CD4-positive, alpha-beta memory T cell (primary cell): Measurements from ENCODE around the gene FBXO42. TPM values are rescaled to one million over a fixed set of nuclear protein-coding genes. Genes with fewer than 3 reads are reported as not detected.

Experiments
- CTCF ChIA-PET: fragments of 350-600 bp; sonication (Branson Sonifier 250); formaldehyde crosslinking; loops from one replicate; lab custom pipeline; 2021; ENCODE audit warnings: inconsistent platforms; ENCODE audit not compliant: partially characterized antibody; lab: Charles Lee
- POLR2A ChIA-PET: fragments of 350-600 bp; sonication (Branson Sonifier 250); formaldehyde crosslinking; loops from one replicate; lab custom pipeline; 2021; ENCODE audit not compliant: partially characterized antibody; lab: Charles Lee
- DNase-seq, 5 donors: peaks; one replicate each; pipeline versions ENCODE4 v3.0.0 to v3.0.0-alpha.2; 2020 to 2022; ENCODE audit warnings: mixed read lengths in 1 of 5
- H3K27ac ChIP-seq: one replicate; pipeline ENCODE4 v1.7.0; 2013; ENCODE audit warnings: low read depth, low read length
- H3K27me3 ChIP-seq: 2 replicates; pipeline ENCODE4 v1.7.0; 2013; ENCODE audit warnings: mild to moderate bottlenecking, low read length, moderate library complexity; ENCODE audit not compliant: insufficient read depth
- H3K36me3 ChIP-seq: 2 replicates; pipeline ENCODE4 v1.7.0; 2013; ENCODE audit warnings: mild to moderate bottlenecking, low read length, moderate library complexity; ENCODE audit not compliant: insufficient read depth
- H3K4me1 ChIP-seq: 2 replicates; pipeline ENCODE4 v1.7.0; 2013; ENCODE audit warnings: mild to moderate bottlenecking, low read length, moderate library complexity; ENCODE audit not compliant: insufficient read depth
- H3K4me3 ChIP-seq, 2 donors: one replicate each; pipeline ENCODE4 v1.7.0; 2013; ENCODE audit warnings: low read length in 2 of 2, mild to moderate bottlenecking in 1 of 2
- H3K9me3 ChIP-seq, 2 donors: one replicate each; pipeline ENCODE4 v1.7.0; 2013; ENCODE audit warnings: low read length in 2 of 2, control low read depth in 1 of 2; ENCODE audit not compliant: control insufficient read depth in 1 of 2
- H3K27ac Mint-ChIP-seq, 7 donors: one replicate each; pipeline ENCODE4 v1.8.0; 2020 to 2021; ENCODE audit warnings: mixed read lengths in 7 of 7, mild to moderate bottlenecking in 6 of 7, inconsistent platforms in 3 of 7, moderate library complexity in 3 of 7
- H3K27me3 Mint-ChIP-seq, 2 donors: one replicate each; pipeline ENCODE4 v1.8.0; 2020 to 2021; ENCODE audit warnings: mixed read lengths in 2 of 2
- H3K36me3 Mint-ChIP-seq, 2 donors: one replicate each; pipeline ENCODE4 v1.8.0; 2020 to 2021; ENCODE audit warnings: mixed read lengths in 2 of 2, inconsistent platforms in 1 of 2, mild to moderate bottlenecking in 1 of 2
- H3K4me1 Mint-ChIP-seq, 4 donors: one replicate each; pipeline ENCODE4 v1.8.0; 2020 to 2021; ENCODE audit warnings: mixed read lengths in 4 of 4, mild to moderate bottlenecking in 1 of 4
- H3K4me3 Mint-ChIP-seq, 8 donors: one replicate each; pipeline ENCODE4 v1.8.0; 2020 to 2021; ENCODE audit warnings: mixed read lengths in 8 of 8, mild to moderate bottlenecking in 7 of 8, moderate library complexity in 6 of 8, inconsistent platforms in 3 of 8
- H3K9me3 Mint-ChIP-seq, 8 donors: one replicate each; pipeline ENCODE4 v1.8.0; 2020 to 2021; ENCODE audit warnings: mixed read lengths in 8 of 8, mild to moderate bottlenecking in 5 of 8, inconsistent platforms in 3 of 8, moderate library complexity in 1 of 8
- intact Hi-C: fragments of 100-400 bp; cut with micrococcal nuclease; formaldehyde crosslinking; loops from one replicate; pipeline ENCODE4 v1.15.1; 2023
- polyA plus RNA-seq, 2 donors: library from polyadenylated mRNA; unstranded; fragments of 300-500 nt; fragmentation: Illumina TruSeq; gene quantifications; one replicate each; pipeline ENCODE4 v1.2.3, GENCODE V29; 2021
- total RNA-seq, 2 experiments: library from RNA; stranded (reverse); gene quantifications; one replicate each; pipeline ENCODE4 v1.2.3, GENCODE V29; 2021

The FBXO42 gene
- total and polyA plus RNA-seq, 4 experiments from 2014 or later = 18.2 to 25.6 (median 22.2) TPM

- ChIA-PET CTCF (interaction anchor here (0.8 to 12.0 kb wide), 5 partner anchors 7 to 113 kb away, joined by 3 to 121 read pairs (median 4); partner anchors contain the start of gene SZRD1), POLR2A (interaction anchor here (1.5 kb wide), 1 partner anchor 15 kb away, joined by 4 read pairs; no protein-coding TSS in a partner anchor)
- Histone ChIP-seq H3K4me1 (peaks cover 9% of the 10 kb centered on the region), H3K27me3 (no peaks in the 10 kb centered on the region), H3K27ac (no peak overlapping the region), H3K9me3 (no peaks in the 10 kb centered on the region), H3K36me3 (no peaks in the 10 kb centered on the region), H3K4me3 (no peak overlapping the region)
- intact Hi-C loops = no loop called here
- H3K4me3 Mint-ChIP-seq = no peak overlapping the region
- no peaks in the 10 kb centered on the region for H3K9me3 Mint-ChIP-seq
- H3K4me1 Mint-ChIP-seq = peaks cover 0 to 6% (median 4%) of the 10 kb centered on the region in 4 donors
- no peaks in the 10 kb centered on the region for H3K27me3 Mint-ChIP-seq
- H3K27ac Mint-ChIP-seq = no peak overlapping the region
- peaks cover 0 to under 1% of the 10 kb centered on the region in 2 donors for H3K36me3 Mint-ChIP-seq
- no peak for DNase-seq
Measured at GRCh38 chr1:16356867-16357266, 4.6 kb upstream of the FBXO42 start.

DNA sequence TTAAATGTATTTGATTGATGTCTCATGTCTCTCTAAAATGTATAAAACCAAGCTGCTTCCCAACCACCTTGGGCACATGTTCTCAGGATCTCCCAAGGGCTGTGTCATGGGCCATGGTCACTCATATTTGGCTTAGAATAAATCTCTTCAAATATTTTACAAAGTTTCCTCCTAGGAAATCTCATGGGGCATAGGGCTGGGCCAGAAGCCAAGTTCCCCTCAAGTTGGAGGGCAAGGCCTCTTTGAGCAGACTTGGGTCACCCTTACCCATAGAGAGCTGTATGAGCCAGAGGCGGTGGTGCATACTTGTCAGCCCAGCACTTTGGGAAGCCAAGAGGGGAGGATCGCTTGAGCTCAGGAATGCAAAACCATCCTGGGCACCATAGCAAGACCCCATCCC is 2.3 kb upstream of the FBXO42 start:
- peaks cover 28% of the 10 kb centered on the region for H3K4me1 ChIP-seq
- POLR2A ChIA-PET = interaction anchor here (1.0 kb wide), 2 partner anchors 9 to 11 kb away, joined by 3 to 4 read pairs; no protein-coding TSS in a partner anchor
- Mint-ChIP-seq H3K27ac (peak overlapping the region in 2 of 7 donors; percentile 26 to 27), H3K4me1 (peaks cover 11 to 26% (median 21%) of the 10 kb centered on the region in 4 donors), H3K36me3 (peaks cover 0 to 9% of the 10 kb centered on the region in 2 donors), H3K27me3 (no peaks in the 10 kb centered on the region), H3K4me3 (peak overlapping the region in 2 of 8 donors; percentile 18 to 48), H3K9me3 (no peaks in the 10 kb centered on the region)
- intact Hi-C loops = loop anchor here (5.0 kb wide), 2 partner anchors 88 to 147 kb away; partner anchors contain the start of gene NECAP2
- H3K4me3 ChIP-seq = no peak overlapping the region
- H3K36me3 ChIP-seq = no peaks in the 10 kb centered on the region
- H3K9me3 ChIP-seq = no peaks in the 10 kb centered on the region
- no peak for DNase-seq
- no peak overlapping the region for H3K27ac ChIP-seq
- CTCF ChIA-PET = interaction anchor here (12.0 kb wide), 1 partner anchor 10 kb away, joined by 121 read pairs; the partner anchor contains the start of gene SZRD1
- no peaks in the 10 kb centered on the region for H3K27me3 ChIP-seq

DNA sequence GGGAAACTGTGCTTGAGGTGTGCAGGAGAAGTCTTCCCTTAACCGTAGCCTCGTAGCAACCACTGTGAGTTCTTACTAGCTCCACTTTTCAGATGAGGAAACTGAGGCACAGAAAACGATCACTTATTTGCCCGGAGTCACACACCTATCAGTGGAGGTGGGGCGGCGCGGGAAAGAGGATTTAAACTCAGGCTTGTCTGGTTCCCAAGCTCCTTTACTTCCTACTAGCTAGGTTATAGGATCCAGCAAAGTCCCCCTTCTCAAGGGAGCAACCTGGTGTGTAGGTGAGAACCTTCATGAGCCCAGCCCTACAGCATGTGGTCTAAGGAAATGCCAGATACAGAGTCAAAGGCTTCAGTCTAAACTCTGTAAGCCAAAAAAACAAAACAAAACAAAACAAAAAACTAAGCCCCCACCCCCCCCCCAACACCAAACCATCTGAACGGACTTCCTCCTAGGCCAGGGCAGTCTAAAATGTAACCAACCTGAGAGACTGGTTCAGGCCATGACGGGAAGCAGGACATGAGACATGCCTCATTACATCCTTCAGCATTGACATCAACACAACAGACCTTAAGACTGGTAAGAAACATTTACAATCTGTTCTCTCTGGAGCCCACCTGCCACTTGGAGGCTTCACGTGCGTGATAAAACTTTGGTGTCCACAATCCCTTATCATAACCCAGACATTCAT is 709 bp upstream of the FBXO42 start:
- H3K27ac ChIP-seq = peak overlapping the region; percentile 95
- ChIA-PET POLR2A (interaction anchor here (0.7 to 3.0 kb wide), 12 partner anchors 10 to 552 kb away, joined by 3 to 27 read pairs (median 4); partner anchors contain the start of genes NECAP2 and SZRD1), CTCF (interaction anchor here (1.0 to 12.0 kb wide), 4 partner anchors 11 to 274 kb away, joined by 4 to 121 read pairs (median 5); partner anchors contain the start of gene SZRD1)
- peaks cover 44% of the 10 kb centered on the region for H3K4me1 ChIP-seq
- peak overlapping the region; percentile 63 to 88 for H3K4me3 ChIP-seq
- no peaks in the 10 kb centered on the region for H3K27me3 Mint-ChIP-seq
- intact Hi-C loops = loop anchor here (1.0 to 5.0 kb wide), 3 partner anchors 14 to 146 kb away; partner anchors contain the start of genes NECAP2 and SZRD1
- no peaks in the 10 kb centered on the region for H3K27me3 ChIP-seq
- H3K36me3 ChIP-seq = no peaks in the 10 kb centered on the region
- no peaks in the 10 kb centered on the region for H3K9me3 ChIP-seq
- DNase-seq = no peak
- peaks cover 0 to 9% of the 10 kb centered on the region in 2 donors for H3K36me3 Mint-ChIP-seq
- no peaks in the 10 kb centered on the region for H3K9me3 Mint-ChIP-seq
- H3K4me3 Mint-ChIP-seq = peak overlapping the region; percentile 89 to 97 (median 96)
- peaks cover 15 to 36% (median 29%) of the 10 kb centered on the region in 4 donors for H3K4me1 Mint-ChIP-seq
- peak overlapping the region; percentile 90 to 96 (median 95) for H3K27ac Mint-ChIP-seq

DNA sequence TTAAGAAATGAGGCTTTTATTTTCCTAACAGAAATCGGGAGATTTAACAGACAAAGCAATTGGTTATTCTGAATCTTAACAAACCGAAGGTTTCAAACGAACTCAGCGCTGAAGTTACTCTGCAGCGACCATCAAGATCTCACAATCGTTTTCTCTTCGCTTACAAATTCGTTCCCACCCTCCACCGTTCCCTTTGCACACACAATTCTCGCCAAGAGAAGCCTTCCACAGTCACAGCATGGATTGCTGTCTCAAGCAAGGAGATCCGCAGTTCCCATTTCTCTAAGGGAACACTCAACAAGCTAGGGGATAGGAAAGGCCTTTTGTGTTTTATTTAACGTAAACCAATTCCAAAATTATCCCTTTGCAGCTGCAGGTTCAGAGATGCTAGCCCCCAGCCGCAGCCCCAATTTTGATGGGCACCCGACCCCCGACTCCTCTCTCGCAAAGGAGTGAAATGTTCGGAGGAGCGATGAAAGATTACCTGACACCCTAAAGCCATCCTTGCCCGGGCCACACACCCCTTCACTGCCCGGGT is 755 bp downstream of the FBXO42 start:
- intact Hi-C loops = loop anchor here (5.0 kb wide), 2 partner anchors 91 to 144 kb away; partner anchors contain the start of gene NECAP2
- Mint-ChIP-seq H3K27me3 (no peaks in the 10 kb centered on the region), H3K4me1 (peaks cover 17 to 37% (median 30%) of the 10 kb centered on the region in 4 donors), H3K27ac (peak overlapping the region; percentile 83 to 98 (median 95)), H3K4me3 (peak overlapping the region; percentile 89 to 97 (median 96)), H3K36me3 (peaks cover 0 to 9% of the 10 kb centered on the region in 2 donors), H3K9me3 (no peaks in the 10 kb centered on the region)
- H3K36me3 ChIP-seq = no peaks in the 10 kb centered on the region
- peak overlapping the region; percentile 95 for H3K27ac ChIP-seq
- POLR2A ChIA-PET = interaction anchor here (0.6 to 3.0 kb wide), 13 partner anchors 10 to 553 kb away, joined by 3 to 27 read pairs (median 3); partner anchors contain the start of genes NECAP2, SZRD1 and ZBTB17
- CTCF ChIA-PET = interaction anchor here (0.6 to 12.0 kb wide), 4 partner anchors 13 to 99 kb away, joined by 3 to 121 read pairs (median 4); partner anchors contain the start of gene SZRD1
- peak in 1 of 5 donors; percentile 10 for DNase-seq
- H3K9me3 ChIP-seq = no peaks in the 10 kb centered on the region
- no peaks in the 10 kb centered on the region for H3K27me3 ChIP-seq
- H3K4me3 ChIP-seq = peak overlapping the region; percentile 88 to 90
- H3K4me1 ChIP-seq = peaks cover 44% of the 10 kb centered on the region

DNA sequence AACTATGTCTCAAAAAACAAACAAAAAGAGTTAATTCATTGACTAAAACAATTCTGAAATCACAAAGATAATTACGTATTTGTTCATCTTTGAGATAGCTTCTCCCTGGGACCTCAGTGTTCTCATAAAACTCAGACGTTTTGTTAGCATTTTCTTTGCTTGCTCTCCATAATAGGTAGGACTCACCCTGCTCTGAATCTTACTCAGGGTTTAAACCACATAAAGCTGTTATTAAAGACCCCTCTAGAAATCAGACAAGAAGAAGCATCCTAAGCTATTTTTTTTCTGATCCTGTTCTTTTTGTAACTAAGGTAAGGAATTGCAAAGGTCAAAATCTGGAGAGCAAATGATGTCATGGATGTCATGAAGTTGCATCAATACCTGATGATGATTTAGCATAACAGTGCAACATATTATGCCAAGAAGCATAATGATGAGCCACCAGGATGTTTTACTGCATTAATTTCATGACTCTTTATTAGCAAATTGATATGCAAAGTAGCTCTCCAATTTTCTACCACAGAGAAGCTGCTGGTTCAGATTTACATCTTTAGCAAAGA is 2.4 kb downstream of the FBXO42 start:
- intact Hi-C loops = loop anchor here (5.0 kb wide), 2 partner anchors 92 to 143 kb away; partner anchors contain the start of gene NECAP2
- H3K9me3 Mint-ChIP-seq = no peaks in the 10 kb centered on the region
- POLR2A ChIA-PET = no interaction called here
- no peaks in the 10 kb centered on the region for H3K9me3 ChIP-seq
- no peak for DNase-seq
- CTCF ChIA-PET = interaction anchor here (12.0 kb wide), 1 partner anchor 14 kb away, joined by 121 read pairs; the partner anchor contains the start of gene SZRD1
- H3K4me3 Mint-ChIP-seq = peak overlapping the region in 5 of 8 donors; percentile 18 to 94 (median 43)
- H3K4me1 ChIP-seq = peaks cover 44% of the 10 kb centered on the region
- H3K27me3 Mint-ChIP-seq = no peaks in the 10 kb centered on the region
- H3K4me1 Mint-ChIP-seq = peaks cover 19 to 46% (median 36%) of the 10 kb centered on the region in 4 donors
- H3K4me3 ChIP-seq = no peak overlapping the region
- H3K27ac Mint-ChIP-seq = peak overlapping the region in 3 of 7 donors; percentile 46 to 90 (median 57)
- H3K36me3 Mint-ChIP-seq = peaks cover 0 to 10% of the 10 kb centered on the region in 2 donors
- no peaks in the 10 kb centered on the region for H3K36me3 ChIP-seq
- no peak overlapping the region for H3K27ac ChIP-seq
- H3K27me3 ChIP-seq = no peaks in the 10 kb centered on the region

GRCh38 chr1:16348414-16349182 is 3.7 kb downstream of the FBXO42 start:
- intact Hi-C loops = no loop called here
- Mint-ChIP-seq H3K9me3 (no peaks in the 10 kb centered on the region), H3K27ac (peak overlapping the region in 1 of 7 donors; percentile 50), H3K4me1 (peaks cover 19 to 46% (median 36%) of the 10 kb centered on the region in 4 donors), H3K27me3 (no peaks in the 10 kb centered on the region), H3K4me3 (peak overlapping the region in 1 of 8 donors; percentile 52), H3K36me3 (peaks cover 0 to 10% of the 10 kb centered on the region in 2 donors)
- Histone ChIP-seq H3K4me3 (no peak overlapping the region), H3K36me3 (no peaks in the 10 kb centered on the region), H3K27ac (no peak overlapping the region), H3K9me3 (no peaks in the 10 kb centered on the region), H3K4me1 (peaks cover 44% of the 10 kb centered on the region), H3K27me3 (no peaks in the 10 kb centered on the region)
- DNase-seq = no peak
- CTCF ChIA-PET = interaction anchor here (12.0 kb wide), 1 partner anchor 16 kb away, joined by 121 read pairs; the partner anchor contains the start of gene SZRD1
- POLR2A ChIA-PET = interaction anchor here (0.7 kb wide), 1 partner anchor 70 kb away, joined by 3 read pairs; no protein-coding TSS in a partner anchor
